Measurements from ENCODE around the gene SHANK3.

DNA sequence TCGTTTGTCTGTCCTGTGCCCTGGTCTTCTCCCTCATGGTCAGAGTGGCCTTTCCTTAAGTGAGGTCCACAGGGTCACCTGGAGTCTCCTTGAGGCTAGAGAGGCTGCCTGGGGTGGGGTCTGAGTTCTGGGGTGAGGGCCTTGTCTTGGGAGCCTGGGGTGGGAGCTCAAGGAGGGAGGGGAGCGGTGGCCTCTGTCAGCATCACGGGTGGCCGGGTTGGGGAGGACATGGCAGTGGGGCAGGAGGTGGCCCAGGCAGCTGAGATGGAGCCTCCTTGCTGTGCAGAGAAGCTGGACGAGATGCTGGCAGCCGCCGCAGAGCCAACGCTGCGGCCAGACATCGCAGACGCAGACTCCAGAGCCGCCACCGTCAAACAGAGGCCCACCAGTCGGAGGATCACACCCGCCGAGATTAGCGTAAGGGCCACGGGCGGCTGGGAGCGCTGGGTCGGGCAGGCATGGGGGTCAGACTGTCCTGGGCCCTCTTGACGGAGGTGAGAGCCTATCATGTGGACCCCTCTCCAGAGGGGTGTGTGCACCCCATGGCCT lies 42.1 kb downstream of the SHANK3 start:
- TF ChIP-seq POLR2A (IDR thresholded peaks at IDR 0.05): no peak
- TF ChIP-seq, protein P1, sequence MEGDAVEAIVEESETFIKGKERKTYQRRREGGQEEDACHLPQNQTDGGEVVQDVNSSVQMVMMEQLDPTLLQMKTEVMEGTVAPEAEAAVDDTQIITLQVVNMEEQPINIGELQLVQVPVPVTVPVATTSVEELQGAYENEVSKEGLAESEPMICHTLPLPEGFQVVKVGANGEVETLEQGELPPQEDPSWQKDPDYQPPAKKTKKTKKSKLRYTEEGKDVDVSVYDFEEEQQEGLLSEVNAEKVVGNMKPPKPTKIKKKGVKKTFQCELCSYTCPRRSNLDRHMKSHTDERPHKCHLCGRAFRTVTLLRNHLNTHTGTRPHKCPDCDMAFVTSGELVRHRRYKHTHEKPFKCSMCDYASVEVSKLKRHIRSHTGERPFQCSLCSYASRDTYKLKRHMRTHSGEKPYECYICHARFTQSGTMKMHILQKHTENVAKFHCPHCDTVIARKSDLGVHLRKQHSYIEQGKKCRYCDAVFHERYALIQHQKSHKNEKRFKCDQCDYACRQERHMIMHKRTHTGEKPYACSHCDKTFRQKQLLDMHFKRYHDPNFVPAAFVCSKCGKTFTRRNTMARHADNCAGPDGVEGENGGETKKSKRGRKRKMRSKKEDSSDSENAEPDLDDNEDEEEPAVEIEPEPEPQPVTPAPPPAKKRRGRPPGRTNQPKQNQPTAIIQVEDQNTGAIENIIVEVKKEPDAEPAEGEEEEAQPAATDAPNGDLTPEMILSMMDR (IDR thresholded peaks at IDR 0.05): no peak
